Vagina (tissue), 2 donors: ENCODE measurements around the gene ATP5MC2.

Experiments used
- POLR2A ChIP-seq, 2 donors: fragments of 450-650 bp; IDR thresholded peaks; one replicate each; pipeline ENCODE4 v1.6.1; 2017; ENCODE audit warnings: antibody characterized with exemption in 2 of 2, mild to moderate bottlenecking in 2 of 2, moderate library complexity in 2 of 2
- TF ChIP-seq, protein P1 (sequence below), 3 experiments: fragments of 450-650 bp in 2 of 3; fragments of 200-600 bp in 1 of 3; sonication (generic) in 1 of 3; IDR thresholded peaks; one replicate each; pipeline ENCODE4 v1.5.1; 2017 to 2019; ENCODE audit warnings: antibody characterized with exemption in 3 of 3, mild to moderate bottlenecking in 2 of 3, moderate library complexity in 2 of 3

GRCh38 chr12:53644133-53644532 is 31.8 kb downstream of the ATP5MC2 start:
- TF ChIP-seq, protein P1, sequence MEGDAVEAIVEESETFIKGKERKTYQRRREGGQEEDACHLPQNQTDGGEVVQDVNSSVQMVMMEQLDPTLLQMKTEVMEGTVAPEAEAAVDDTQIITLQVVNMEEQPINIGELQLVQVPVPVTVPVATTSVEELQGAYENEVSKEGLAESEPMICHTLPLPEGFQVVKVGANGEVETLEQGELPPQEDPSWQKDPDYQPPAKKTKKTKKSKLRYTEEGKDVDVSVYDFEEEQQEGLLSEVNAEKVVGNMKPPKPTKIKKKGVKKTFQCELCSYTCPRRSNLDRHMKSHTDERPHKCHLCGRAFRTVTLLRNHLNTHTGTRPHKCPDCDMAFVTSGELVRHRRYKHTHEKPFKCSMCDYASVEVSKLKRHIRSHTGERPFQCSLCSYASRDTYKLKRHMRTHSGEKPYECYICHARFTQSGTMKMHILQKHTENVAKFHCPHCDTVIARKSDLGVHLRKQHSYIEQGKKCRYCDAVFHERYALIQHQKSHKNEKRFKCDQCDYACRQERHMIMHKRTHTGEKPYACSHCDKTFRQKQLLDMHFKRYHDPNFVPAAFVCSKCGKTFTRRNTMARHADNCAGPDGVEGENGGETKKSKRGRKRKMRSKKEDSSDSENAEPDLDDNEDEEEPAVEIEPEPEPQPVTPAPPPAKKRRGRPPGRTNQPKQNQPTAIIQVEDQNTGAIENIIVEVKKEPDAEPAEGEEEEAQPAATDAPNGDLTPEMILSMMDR (IDR thresholded peaks at IDR 0.05), result no peak
- no peak for TF ChIP-seq POLR2A (IDR thresholded peaks at IDR 0.05)
